ENCODE data around the gene ZNF205. TPM values are rescaled to one million over a fixed set of nuclear protein-coding genes. Genes with fewer than 3 reads are reported as not detected.

ZNF205 gene
- total and polyA plus RNA-seq, 2 of the 8 experiments (the other 6 are each of a cell fraction or from before 2014, with no cell fraction given), result 19.1 to 19.9 TPM

- Histone ChIP-seq H2AFZ (ENCODE audit: low read length) (no peak overlapping the region), H4K8ac (ENCODE audit: extremely low read depth, insufficient read depth, low read length) (no peak overlapping the region), H3K27ac (ENCODE audit: low read depth, low read length) (peak overlapping the region; percentile 23; the same call in 1 of the 2 replicates), H2BK15ac (ENCODE audit: low read length) (no peak overlapping the region), H3K18ac (ENCODE audit: extremely low read depth, low read length) (no peak overlapping the region), H2BK12ac (ENCODE audit: low read depth, low read length) (0 out of 2 replicates have a peak overlapping the region, but pooled peaks have one; percentile 94), H2BK5ac (ENCODE audit: low read depth, low read length) (peak overlapping the region; percentile 44; the same call in 1 of the 2 replicates), H2AK5ac (ENCODE audit: low read depth, low read length) (no peak overlapping the region), H3K23ac (ENCODE audit: insufficient read length) (no peak overlapping the region), H3K23me2 (ENCODE audit: low read depth, low read length) (no peaks in the 10 kb centered on the region), H3K27me3 (replicated peaks in 1 of 4; ENCODE audit: control insufficient read depth in 3 of 4, extremely low read depth in 1 of 4, insufficient read depth in 3 of 4, low read length in 3 of 4) (no peaks in the 10 kb centered on the region), H3K79me2 (ENCODE audit: control insufficient read depth in 1 of 2, insufficient read depth in 2 of 2, low read length in 2 of 2) (no peaks in the 10 kb centered on the region), H3K79me1 (ENCODE audit: low read depth, low read length) (no peaks in the 10 kb centered on the region), H3K9me3 (ENCODE audit: insufficient read depth in 2 of 2, low read depth in 1 of 2, low read length in 1 of 2) (no peaks in the 10 kb centered on the region), H4K91ac (replicated peaks; ENCODE audit: insufficient read length, low read length) (no peak overlapping the region), H2BK20ac (ENCODE audit: low read length) (no peak overlapping the region), H3K4me3 (ENCODE audit: extremely low read depth in 1 of 4, insufficient read depth in 2 of 4, low read depth in 3 of 4, low read length in 4 of 4) (no peak overlapping the region), H2BK120ac (replicated peaks; ENCODE audit: low read depth, low read length) (no peak overlapping the region), H3K9ac (replicated peaks in 1 of 4; ENCODE audit: extremely low read depth in 1 of 4, low read depth in 3 of 4, low read length in 3 of 4) (no peak overlapping the region), H3K56ac (replicated peaks; ENCODE audit: insufficient read length, low read depth, low read length) (no peak overlapping the region), H3K4ac (replicated peaks; ENCODE audit: insufficient read length, low read depth, low read length) (no peak overlapping the region), H4K20me1 (replicated peaks in 1 of 2; ENCODE audit: control insufficient read depth in 1 of 2, insufficient read depth in 2 of 2, low read length in 2 of 2) (no peaks in the 10 kb centered on the region), H4K5ac (ENCODE audit: insufficient read length, low read depth, low read length) (no peak overlapping the region), H3K14ac (ENCODE audit: insufficient read length) (no peak overlapping the region), H3K4me1 (replicated peaks in 1 of 4; ENCODE audit: control insufficient read depth in 3 of 4, insufficient read depth in 4 of 4, low read length in 3 of 4) (peaks cover 0 to 4% (median 1%) of the 10 kb centered on the region in 4 experiments; a peak in 2 of 7 replicates), H3K36me3 (ENCODE audit: control insufficient read depth in 2 of 4, insufficient read depth in 4 of 4, low read length in 3 of 4) (no peaks in the 10 kb centered on the region), H3K4me2 (ENCODE audit: insufficient read depth in 1 of 2, low read depth in 2 of 2, low read length in 2 of 2) (no peak overlapping the region)
- FAIRE-seq, result no peak
- POLR2A ChIA-PET (ENCODE audit: partially characterized antibody), result interaction anchor here (1.1 to 12.7 kb wide), 8 partner anchors 9 to 81 kb away, joined by 3 to 140 read pairs (median 4); partner anchors contain the start of genes CLDN9, ZNF205 and ZSCAN10
- CTCF ChIA-PET (ENCODE audit: partially characterized antibody), result interaction anchor here (1.0 to 2.7 kb wide), 5 partner anchors 9 to 63 kb away, joined by 3 to 12 read pairs (median 5); no protein-coding TSS in a partner anchor
- no peak for DNase-seq (ENCODE audit: low read depth in 1 of 2, low spot score in 2 of 2)
- 84% methylated on average over 7 of the region's 7 CpGs; no CpG with 5 or more reads in 1 of the 2 experiments for WGBS, 2 experiments (ENCODE audit: extremely low coverage in 1 of 2, insufficient coverage in 1 of 2, insufficient read length in 1 of 2, insufficient replicate concordance in 2 of 2, low coverage in 1 of 2, low lambda C conversion rate in 2 of 2, missing lambda C conversion rate in 1 of 2)
- TF ChIP-seq CEBPB (IDR thresholded peaks at IDR 0.05; ENCODE audit: low read depth, low read length), result no peak
- no peak for TF ChIP-seq JUN (IDR thresholded peaks at IDR 0.05; ENCODE audit: low read depth, low read length)
- TF ChIP-seq SIN3A (conservative IDR thresholded peaks at IDR 0.05 in 1 of 2, IDR thresholded peaks at IDR 0.05 in 1 of 2; ENCODE audit: low read depth in 1 of 2, low read length in 2 of 2), result no peak
- no peak for TF ChIP-seq GTF2F1 (IDR thresholded peaks at IDR 0.05; ENCODE audit: borderline replicate concordance, low read depth, low read length)
- TF ChIP-seq, protein P1, sequence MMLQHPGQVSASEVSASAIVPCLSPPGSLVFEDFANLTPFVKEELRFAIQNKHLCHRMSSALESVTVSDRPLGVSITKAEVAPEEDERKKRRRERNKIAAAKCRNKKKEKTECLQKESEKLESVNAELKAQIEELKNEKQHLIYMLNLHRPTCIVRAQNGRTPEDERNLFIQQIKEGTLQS (IDR thresholded peaks at IDR 0.05; ENCODE audit: insufficient read depth, low read depth, low read length), result no peak
- TF ChIP-seq EGR1 (IDR thresholded peaks at IDR 0.05; ENCODE audit: borderline replicate concordance, low read depth, low read length), result no peak
- TF ChIP-seq KDM5A (IDR thresholded peaks at IDR 0.05; ENCODE audit: low read length), result no peak
- TF ChIP-seq POU5F1 (IDR thresholded peaks at IDR 0.05; ENCODE audit: low read depth, low read length), result no peak
- no peak for TF ChIP-seq HDAC2 (IDR thresholded peaks at IDR 0.05; ENCODE audit: borderline replicate concordance in 1 of 2, low read depth in 2 of 2, low read length in 2 of 2)
- no peak for TF ChIP-seq GABPA (IDR thresholded peaks at IDR 0.05; ENCODE audit: borderline replicate concordance, insufficient read depth, low read length)
- no peak for TF ChIP-seq NRF1 (IDR thresholded peaks at IDR 0.05; ENCODE audit: low read depth, low read length)
- TF ChIP-seq SUZ12 (IDR thresholded peaks at IDR 0.05; ENCODE audit: low read length), result no peak
Measured at GRCh38 chr16:3066440-3066748, 46.0 kb upstream of the ZNF205 start.

All from H1 (cell line).